Endothelial cell (in vitro differentiated cells): ENCODE data around the gene PGLYRP2. TPM values are rescaled to one million over a fixed set of nuclear protein-coding genes. Genes with fewer than 3 reads are reported as not detected.

Source experiments
- DNase-seq: peaks from one replicate; pipeline ENCODE4 v3.0.0; 2021; ENCODE audit warnings: low spot score
- H3K27ac Mint-ChIP-seq: one replicate; pipeline ENCODE4 v1.8.0; 2021; ENCODE audit warnings: mixed read lengths, inconsistent platforms; ENCODE audit not compliant: unreplicated experiment
- H3K27me3 Mint-ChIP-seq: one replicate; pipeline ENCODE4 v1.8.0; 2021; ENCODE audit warnings: mild to moderate bottlenecking, moderate library complexity, mixed read lengths, inconsistent platforms; ENCODE audit not compliant: unreplicated experiment
- H3K36me3 Mint-ChIP-seq: one replicate; pipeline ENCODE4 v1.8.0; 2021; ENCODE audit warnings: mild to moderate bottlenecking, low read depth, mixed read lengths, inconsistent platforms; ENCODE audit not compliant: unreplicated experiment
- H3K4me1 Mint-ChIP-seq: one replicate; pipeline ENCODE4 v1.8.0; 2021; ENCODE audit warnings: mild to moderate bottlenecking, mixed read lengths, inconsistent platforms; ENCODE audit not compliant: unreplicated experiment
- H3K4me3 Mint-ChIP-seq: one replicate; pipeline ENCODE4 v1.8.0; 2021; ENCODE audit warnings: mild to moderate bottlenecking, mixed read lengths, inconsistent platforms; ENCODE audit not compliant: unreplicated experiment
- H3K9me3 Mint-ChIP-seq: one replicate; pipeline ENCODE4 v1.8.0; 2021; ENCODE audit warnings: mixed read lengths, inconsistent platforms; ENCODE audit not compliant: unreplicated experiment
- total RNA-seq: library from RNA; stranded (reverse); fragmentation: NEBNext Ultra II Directional; extraction: Animal tissue kit (Norgen Biotek cat#: 25700); gene quantifications from one replicate; pipeline ENCODE4 v1.2.1, GENCODE V29; 2021; ENCODE audit not compliant: unreplicated experiment
- TF ChIP-seq, protein P1 (sequence below): fragments of 200-600 bp; sonication (generic); IDR thresholded peaks from one replicate; pipeline ENCODE4 v1.5.0; 2021; ENCODE audit warnings: antibody characterized with exemption; ENCODE audit not compliant: unreplicated experiment

Gene PGLYRP2
- total RNA-seq, 1 donor from 2014 or later, result not detected

GRCh38 chr19:15463861-15464371 is 15.4 kb downstream of the PGLYRP2 start:
- Mint-ChIP-seq H3K27ac (no peak overlapping the region), H3K27me3 (peaks cover 16% of the 10 kb centered on the region), H3K4me3 (no peak overlapping the region), H3K9me3 (peaks cover 4% of the 10 kb centered on the region), H3K4me1 (peaks cover under 1% of the 10 kb centered on the region), H3K36me3 (peaks cover 6% of the 10 kb centered on the region)
- DNase-seq, result no peak
- TF ChIP-seq, protein P1, sequence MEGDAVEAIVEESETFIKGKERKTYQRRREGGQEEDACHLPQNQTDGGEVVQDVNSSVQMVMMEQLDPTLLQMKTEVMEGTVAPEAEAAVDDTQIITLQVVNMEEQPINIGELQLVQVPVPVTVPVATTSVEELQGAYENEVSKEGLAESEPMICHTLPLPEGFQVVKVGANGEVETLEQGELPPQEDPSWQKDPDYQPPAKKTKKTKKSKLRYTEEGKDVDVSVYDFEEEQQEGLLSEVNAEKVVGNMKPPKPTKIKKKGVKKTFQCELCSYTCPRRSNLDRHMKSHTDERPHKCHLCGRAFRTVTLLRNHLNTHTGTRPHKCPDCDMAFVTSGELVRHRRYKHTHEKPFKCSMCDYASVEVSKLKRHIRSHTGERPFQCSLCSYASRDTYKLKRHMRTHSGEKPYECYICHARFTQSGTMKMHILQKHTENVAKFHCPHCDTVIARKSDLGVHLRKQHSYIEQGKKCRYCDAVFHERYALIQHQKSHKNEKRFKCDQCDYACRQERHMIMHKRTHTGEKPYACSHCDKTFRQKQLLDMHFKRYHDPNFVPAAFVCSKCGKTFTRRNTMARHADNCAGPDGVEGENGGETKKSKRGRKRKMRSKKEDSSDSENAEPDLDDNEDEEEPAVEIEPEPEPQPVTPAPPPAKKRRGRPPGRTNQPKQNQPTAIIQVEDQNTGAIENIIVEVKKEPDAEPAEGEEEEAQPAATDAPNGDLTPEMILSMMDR, result no peak

DNA sequence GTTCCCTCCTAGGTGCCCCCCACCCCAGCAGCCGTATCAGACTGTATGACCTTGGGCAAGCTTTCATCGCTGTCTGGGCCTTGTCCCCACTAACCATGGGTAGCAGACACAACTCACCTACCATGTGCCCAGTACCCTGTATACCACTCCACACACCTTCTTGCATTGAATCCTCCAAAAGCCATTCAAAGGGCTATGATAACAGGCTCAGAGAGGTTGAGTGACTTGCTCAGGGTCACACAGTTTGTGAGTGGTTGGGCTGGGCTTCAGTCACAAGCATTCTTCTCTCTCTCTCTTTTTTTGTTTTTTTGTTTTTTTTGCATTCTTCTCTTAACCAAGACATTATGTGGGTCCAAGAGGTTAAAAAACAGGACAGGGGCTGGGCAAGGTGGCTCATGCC is 17.6 kb downstream of the PGLYRP2 start:
- TF ChIP-seq, protein P1, result no peak
- Mint-ChIP-seq H3K4me3 (no peak overlapping the region), H3K9me3 (no peaks in the 10 kb centered on the region), H3K27me3 (peaks cover 16% of the 10 kb centered on the region), H3K4me1 (no peaks in the 10 kb centered on the region), H3K27ac (no peak overlapping the region), H3K36me3 (no peaks in the 10 kb centered on the region)
- no peak for DNase-seq

- TF ChIP-seq, protein P1, result no peak
- Mint-ChIP-seq H3K36me3 (peaks cover 9% of the 10 kb centered on the region), H3K4me1 (peaks cover 2% of the 10 kb centered on the region), H3K4me3 (no peak overlapping the region), H3K9me3 (no peaks in the 10 kb centered on the region), H3K27ac (no peak overlapping the region), H3K27me3 (peaks cover 41% of the 10 kb centered on the region)
- no peak for DNase-seq
Observed at GRCh38 chr19:15457701-15458484, 21.4 kb downstream of the PGLYRP2 start.

DNA sequence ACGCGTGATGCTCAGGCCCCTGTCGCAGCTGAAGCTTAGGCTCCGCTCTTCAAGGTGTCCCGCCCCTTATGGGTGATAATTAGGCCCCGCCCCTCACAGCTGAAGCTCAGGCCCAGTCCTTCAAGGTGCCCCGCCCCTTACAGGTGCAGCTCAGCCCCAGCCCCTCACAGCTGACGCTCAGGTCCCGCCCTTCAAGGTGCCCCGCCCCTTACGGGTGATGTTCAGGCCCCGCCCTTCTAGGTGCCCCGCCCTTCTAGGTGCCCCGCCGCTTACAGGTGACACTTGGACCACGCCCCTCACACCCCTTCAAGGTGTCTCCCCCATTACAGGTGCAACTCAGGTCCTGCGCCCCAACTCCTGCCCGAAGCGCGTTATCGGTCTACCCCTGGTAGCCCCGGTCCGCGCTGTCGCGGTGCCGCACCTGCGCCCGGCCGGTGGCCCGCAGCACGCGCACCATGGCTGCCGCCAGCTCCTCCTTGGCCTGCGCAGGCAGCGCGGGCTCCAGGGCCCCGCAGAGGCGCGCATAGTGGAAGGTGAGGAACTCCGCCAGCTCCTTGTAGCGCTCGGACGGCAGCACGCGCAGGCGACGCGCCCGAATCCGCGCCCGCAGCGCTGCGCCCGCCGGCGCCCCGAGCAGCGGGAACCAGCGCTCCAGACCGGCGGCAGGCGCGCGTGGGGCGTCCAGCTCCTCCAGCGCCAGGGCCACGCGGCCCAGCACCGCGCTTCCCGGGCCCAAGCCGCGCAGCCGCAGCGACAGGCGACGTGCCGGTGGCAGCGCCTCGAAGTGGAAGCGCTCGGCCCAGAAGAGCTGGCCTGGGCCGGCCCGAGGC is 22.2 kb downstream of the PGLYRP2 start:
- Mint-ChIP-seq H3K36me3 (peaks cover 9% of the 10 kb centered on the region), H3K4me1 (peaks cover 2% of the 10 kb centered on the region), H3K27ac (no peak overlapping the region), H3K27me3 (peaks cover 41% of the 10 kb centered on the region), H3K4me3 (no peak overlapping the region), H3K9me3 (no peaks in the 10 kb centered on the region)
- TF ChIP-seq, protein P1, result no peak
- no peak for DNase-seq
